Measurements from ENCODE around the gene PLXNA3.

DNA sequence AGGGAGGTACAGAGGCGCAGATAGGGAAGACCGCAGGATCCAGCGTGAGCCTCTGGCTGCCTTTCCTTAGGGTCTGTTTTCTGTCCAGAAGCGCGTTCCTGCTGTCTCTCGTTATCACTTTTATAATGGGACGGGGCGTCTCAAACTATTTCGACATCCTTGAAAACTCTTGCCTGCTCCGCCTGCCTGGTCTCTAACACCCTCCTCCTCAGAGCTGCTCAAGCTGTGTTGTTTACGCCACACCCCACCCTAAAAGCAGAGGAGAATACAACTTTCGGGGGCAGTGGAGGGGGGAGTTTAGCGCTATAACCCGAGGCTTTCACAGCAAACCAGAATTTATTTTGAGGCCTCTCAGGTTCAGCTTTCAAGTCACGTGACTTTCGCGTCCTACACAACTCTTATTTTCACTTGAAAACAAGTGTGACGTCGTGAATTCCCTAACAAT is 58.6 kb downstream of the PLXNA3 start:
- TF ChIP-seq POLR2A (IDR thresholded peaks at IDR 0.05) = no peak
- TF ChIP-seq, protein P1, sequence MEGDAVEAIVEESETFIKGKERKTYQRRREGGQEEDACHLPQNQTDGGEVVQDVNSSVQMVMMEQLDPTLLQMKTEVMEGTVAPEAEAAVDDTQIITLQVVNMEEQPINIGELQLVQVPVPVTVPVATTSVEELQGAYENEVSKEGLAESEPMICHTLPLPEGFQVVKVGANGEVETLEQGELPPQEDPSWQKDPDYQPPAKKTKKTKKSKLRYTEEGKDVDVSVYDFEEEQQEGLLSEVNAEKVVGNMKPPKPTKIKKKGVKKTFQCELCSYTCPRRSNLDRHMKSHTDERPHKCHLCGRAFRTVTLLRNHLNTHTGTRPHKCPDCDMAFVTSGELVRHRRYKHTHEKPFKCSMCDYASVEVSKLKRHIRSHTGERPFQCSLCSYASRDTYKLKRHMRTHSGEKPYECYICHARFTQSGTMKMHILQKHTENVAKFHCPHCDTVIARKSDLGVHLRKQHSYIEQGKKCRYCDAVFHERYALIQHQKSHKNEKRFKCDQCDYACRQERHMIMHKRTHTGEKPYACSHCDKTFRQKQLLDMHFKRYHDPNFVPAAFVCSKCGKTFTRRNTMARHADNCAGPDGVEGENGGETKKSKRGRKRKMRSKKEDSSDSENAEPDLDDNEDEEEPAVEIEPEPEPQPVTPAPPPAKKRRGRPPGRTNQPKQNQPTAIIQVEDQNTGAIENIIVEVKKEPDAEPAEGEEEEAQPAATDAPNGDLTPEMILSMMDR (IDR thresholded peaks at IDR 0.05) = no peak
